Aortic smooth muscle cell (primary cell): ENCODE measurements around the gene SIK3. TPM values are rescaled to one million over a fixed set of nuclear protein-coding genes. Genes with fewer than 3 reads are reported as not detected.

ENCODE experiments used
- total RNA-seq: library from RNA; depleted of rRNA; stranded (reverse); fragments of >200 nt; gene quantifications from 2 replicates; pipeline ENCODE4 v1.2.3, GENCODE V29; 2014

SIK3 gene
- 14.1 and 16.9 TPM in 2 replicates for total RNA-seq

DNA sequence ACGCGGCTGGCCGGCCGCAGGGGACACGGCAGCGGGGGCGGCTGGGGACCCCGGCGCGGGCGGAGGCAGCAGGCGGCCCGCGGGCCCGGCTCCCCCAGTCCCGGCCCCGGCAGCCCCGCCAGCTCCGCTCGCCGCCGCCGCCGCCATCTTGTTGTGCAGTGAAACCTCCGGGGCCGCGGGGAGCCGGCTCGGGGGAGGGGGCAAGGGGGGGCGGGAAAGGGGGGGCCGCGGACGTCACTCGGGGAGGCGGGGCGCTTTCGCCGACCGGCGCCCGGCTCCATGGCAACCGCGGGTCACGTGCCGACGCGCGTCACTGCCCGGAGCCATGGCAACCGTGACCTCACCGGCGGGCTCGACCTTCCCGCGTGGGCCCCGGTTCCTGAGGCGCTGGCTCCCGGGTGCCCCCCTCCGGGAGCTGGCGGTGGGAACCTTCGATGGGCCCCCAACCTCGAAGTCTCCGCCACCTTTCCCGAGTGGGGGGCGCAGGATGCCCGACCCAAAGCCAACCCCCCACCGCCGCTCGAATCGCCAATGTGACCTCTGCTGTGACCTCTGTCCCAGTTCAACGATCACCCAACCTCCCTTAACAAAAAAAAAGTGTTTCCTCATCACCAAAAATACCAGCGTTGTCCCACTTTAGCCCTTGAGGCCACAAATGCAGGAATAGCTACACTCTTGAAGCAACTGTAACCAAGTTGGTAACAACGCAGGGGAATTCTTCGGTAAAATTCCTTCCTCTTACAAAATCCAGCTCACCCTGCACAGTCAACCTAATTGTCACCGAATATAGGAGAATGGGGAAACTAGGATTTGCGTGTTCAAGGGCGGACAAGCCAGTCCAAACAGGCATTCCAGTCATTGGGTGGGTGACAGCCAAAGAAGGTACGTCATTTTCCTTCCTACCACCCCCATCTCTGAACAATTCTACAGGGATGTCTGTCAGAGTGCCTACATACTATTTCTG, at the start of gene SIK3:
Gene SIK3 (minus strand): TSS at position 160 of the 964 bp plus-strand sequence. CDS start 13 bp downstream, at position 147.

DNA sequence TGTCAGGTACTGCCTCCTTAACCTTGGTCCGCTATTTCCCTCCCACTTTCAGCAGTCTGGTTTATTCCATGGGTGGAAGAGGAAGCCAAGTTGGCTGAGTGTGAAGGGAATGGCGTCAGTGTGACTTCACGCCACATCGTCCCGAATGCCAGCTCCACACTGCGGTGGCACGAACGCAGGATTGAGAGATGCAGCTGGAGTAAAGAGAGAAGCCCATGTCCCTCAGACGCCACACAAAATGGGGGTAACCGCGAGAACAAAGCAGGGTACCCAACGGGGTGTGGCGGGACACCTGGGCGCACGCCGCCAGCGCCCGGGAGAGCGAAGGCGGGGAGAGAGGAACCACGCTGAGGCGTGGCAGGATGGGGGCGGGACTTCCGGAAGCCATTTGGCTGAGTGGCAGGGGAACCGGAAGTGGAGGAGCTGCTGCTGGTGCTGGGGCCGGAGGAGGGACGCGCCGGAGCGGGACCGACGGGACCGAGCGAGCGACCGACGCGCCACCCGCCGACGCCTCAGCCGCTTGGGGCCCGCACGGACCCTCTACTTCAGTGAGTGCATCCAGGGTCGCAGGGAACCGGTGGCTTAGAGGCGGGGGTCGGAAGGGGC, 45.7 kb upstream of the SIK3 start, which contains the start of gene PAFAH1B2:
Gene PAFAH1B2 (plus strand): TSS at position 417 of the 606 bp plus-strand sequence. CDS start 8,161 bp downstream, outside the sequence.

DNA sequence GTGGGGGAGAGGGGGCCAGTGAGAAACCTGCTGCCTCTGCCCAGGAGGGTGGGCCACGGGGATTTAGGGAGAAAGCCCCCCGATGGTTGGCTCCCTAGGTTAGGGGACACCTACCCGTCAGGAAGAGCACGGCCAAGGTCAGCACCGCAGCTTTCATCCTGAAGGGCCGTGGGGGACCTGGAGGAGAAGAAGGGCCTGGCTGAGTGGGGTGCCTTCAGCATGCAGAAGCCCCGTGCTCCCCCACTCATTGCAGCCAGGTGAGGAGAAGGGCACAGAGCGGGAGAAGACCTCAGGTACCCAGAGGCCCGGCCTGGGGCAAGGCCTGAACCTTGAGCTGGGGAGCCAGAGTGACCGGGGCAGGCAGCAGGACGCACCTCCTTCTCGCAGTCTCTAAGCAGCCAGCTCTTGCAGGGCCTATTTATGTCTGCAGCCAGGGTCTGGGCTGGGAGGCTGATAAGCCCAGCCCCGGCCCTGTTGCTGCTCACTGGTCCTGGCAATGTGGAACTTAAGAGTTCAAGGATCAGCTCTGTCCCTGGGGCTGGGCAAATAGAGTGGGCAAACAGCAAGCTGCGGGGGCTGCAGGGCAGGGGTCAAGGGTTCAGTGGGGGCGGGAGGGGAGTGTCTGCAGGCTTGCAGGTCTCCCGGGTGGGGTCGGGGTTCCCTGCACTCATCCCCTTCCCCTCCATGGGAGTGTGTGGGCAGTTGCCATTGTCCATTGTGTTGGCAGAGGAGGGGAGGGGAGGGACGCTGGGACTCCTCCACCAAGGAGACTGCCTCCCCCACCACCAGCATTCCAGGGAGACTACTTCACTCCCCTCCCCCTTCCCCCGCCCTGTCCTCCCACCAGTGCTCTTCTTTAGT, 260.8 kb downstream of the SIK3 start, which contains the start of gene APOA1:
Gene APOA1 (minus strand): TSS at position 392 of the 861 bp plus-strand sequence. CDS start 235 bp downstream, at position 157.

DNA sequence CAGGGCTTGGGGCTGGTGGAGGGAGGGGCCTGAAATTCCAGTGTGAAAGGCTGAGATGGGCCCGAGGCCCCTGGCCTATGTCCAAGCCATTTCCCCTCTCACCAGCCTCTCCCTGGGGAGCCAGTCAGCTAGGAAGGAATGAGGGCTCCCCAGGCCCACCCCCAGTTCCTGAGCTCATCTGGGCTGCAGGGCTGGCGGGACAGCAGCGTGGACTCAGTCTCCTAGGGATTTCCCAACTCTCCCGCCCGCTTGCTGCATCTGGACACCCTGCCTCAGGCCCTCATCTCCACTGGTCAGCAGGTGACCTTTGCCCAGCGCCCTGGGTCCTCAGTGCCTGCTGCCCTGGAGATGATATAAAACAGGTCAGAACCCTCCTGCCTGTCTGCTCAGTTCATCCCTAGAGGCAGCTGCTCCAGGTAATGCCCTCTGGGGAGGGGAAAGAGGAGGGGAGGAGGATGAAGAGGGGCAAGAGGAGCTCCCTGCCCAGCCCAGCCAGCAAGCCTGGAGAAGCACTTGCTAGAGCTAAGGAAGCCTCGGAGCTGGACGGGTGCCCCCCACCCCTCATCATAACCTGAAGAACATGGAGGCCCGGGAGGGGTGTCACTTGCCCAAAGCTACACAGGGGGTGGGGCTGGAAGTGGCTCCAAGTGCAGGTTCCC, 268.6 kb downstream of the SIK3 start, which contains the start of gene APOC3:
Gene APOC3 (plus strand): TSS at position 383 of the 659 bp plus-strand sequence. CDS start 676 bp downstream, outside the sequence.

DNA sequence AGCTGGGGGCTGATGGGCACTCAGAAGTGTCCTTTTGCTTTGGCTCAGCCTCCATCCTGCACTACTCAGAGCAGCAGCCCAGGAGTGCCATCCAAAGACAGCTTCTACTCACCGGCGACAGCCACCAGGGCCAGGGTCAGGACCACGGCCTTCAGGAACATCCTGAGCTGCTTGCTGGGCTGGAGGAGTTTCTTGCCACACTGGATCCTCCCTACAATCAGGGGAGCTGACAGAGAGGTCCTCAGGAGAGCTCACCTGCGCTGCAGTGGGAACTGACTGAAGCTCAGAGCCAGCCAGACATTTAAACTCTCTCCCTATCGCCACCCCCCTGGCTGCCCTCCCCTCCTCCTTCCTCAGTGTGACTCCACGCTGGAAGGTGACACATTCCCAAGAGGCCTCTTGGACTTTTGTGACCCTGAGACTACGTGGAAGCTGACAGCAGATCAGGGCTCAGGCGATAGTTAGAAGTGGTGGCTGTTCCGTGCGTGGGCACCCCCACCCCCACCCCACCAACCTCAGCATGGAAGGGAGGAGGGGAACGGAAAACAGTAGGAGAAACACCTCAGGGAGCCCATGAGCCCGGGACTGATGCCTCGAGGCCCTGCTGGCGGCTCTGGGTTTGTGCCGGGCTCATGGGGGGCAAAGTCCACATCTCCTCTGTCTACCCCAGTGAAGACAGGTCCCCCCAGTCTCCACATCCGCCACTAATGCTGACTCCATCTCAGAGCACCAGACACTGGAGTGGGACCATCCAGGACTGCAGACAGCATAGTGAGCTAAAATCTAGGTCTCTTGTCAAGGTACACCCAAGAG, 275.0 kb downstream of the SIK3 start, which contains the start of gene APOA4:
Gene APOA4 (minus strand): TSS at position 274 of the 813 bp plus-strand sequence. CDS start 113 bp downstream, at position 161.

Other genes with a start within 250 kb of the SIK3 start
- 171 and 180 TPM in 2 replicates for gene PAFAH1B2, start 45.9 kb upstream of the SIK3 start, total RNA-seq
- 30.4 and 40.5 TPM in 2 replicates for gene SIDT2, start 80.3 kb upstream of the SIK3 start, total RNA-seq
- 2,419 and 2,690 TPM in 2 replicates for gene TAGLN, start 100.9 kb upstream of the SIK3 start, total RNA-seq
- gene PCSK7, start 133.6 kb upstream of the SIK3 start, total RNA-seq: 51.4 and 61.8 TPM in 2 replicates
- gene RNF214, start 134.2 kb upstream of the SIK3 start, total RNA-seq: 7.7 and 8.7 TPM in 2 replicates
- 2.0 and 2.9 TPM in 2 replicates for gene BACE1-AS, start 192.9 kb upstream of the SIK3 start, total RNA-seq
- gene BACE1, start 217.8 kb upstream of the SIK3 start, total RNA-seq: 28.9 and 41.5 TPM in 2 replicates
- gene CEP164, start 229.4 kb upstream of the SIK3 start, total RNA-seq: 26.7 and 27.7 TPM in 2 replicates